Neural crest cell (in vitro differentiated cells): Measurements from ENCODE around the gene SLC6A20. TPM values are rescaled to one million over a fixed set of nuclear protein-coding genes. Genes with fewer than 3 reads are reported as not detected.

Experiments used
- DNase-seq: peaks from one replicate; pipeline ENCODE4 v3.0.0; 2021; ENCODE audit warnings: low read depth, mixed read lengths, low spot score
- H3K27ac Mint-ChIP-seq: one replicate; pipeline ENCODE4 v1.8.0; 2021; ENCODE audit warnings: mild to moderate bottlenecking, mixed read lengths; ENCODE audit not compliant: unreplicated experiment
- H3K27me3 Mint-ChIP-seq: 2 replicates; pipeline ENCODE4 v1.8.0; 2021; ENCODE audit warnings: low read depth, mild to moderate bottlenecking, mixed read lengths
- H3K36me3 Mint-ChIP-seq: 2 replicates; pipeline ENCODE4 v1.8.0; 2021; ENCODE audit warnings: low read depth, mild to moderate bottlenecking, mixed read lengths
- H3K4me1 Mint-ChIP-seq: 2 replicates; pipeline ENCODE4 v1.8.0; 2021; ENCODE audit warnings: mixed read lengths
- H3K4me3 Mint-ChIP-seq: one replicate; pipeline ENCODE4 v1.8.0; 2021; ENCODE audit warnings: mild to moderate bottlenecking, mixed read lengths
- H3K9me3 Mint-ChIP-seq: 2 replicates; pipeline ENCODE4 v1.8.0; 2021; ENCODE audit warnings: mixed read lengths
- total RNA-seq: library from RNA; stranded (reverse); gene quantifications from 2 replicates; pipeline ENCODE4 v1.2.1, GENCODE V29; 2021
- TF ChIP-seq, protein P1 (sequence below): fragments of 200-600 bp; sonication (generic); conservative IDR thresholded peaks from 2 replicates; pipeline ENCODE4 v1.5.0; 2021; ENCODE audit warnings: antibody characterized with exemption, mild to moderate bottlenecking

SLC6A20 gene
- total RNA-seq, 1 donor from 2014 or later, result not detected

DNA sequence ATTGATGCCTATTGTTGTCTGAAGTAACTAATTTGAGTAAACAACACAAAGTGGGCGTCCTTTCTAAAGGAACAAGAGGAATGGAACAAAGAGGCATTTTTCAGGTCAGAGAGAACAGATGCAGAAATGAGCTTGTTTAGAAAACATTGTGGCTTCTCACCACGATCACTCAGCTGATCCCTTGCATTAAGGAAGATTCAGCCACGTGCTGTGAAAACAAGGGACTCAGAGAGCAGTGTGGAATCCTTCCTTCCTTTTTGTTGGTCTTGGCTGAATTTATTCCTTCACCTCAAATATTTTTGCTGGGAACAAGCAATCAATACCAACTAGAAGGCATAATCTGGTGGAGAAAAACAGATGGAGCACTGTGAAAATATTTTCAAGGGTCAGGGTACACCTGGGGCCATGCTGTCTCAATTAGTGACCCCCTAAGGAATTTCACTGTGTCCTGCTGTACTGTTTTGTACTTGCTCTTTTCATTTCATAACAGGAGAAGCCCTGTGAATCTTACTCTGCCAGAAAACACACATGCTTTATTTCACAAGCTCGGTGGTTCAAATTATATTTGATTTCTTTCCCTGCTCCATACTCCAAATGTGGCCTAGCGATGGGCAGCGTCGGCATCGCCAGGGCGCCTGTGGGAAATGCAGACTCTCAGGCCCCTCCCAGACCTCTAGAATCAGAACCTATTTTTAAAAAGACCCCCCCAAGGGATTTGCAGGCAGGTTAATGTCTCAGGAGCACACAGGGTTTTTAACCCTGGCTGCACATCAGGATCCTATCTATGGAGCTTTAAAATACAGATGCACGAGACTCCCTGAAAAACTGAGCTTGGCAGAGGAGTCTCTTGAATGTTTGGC is 11.6 kb upstream of the SLC6A20 start:
- Mint-ChIP-seq H3K27me3 (no peaks in the 10 kb centered on the region), H3K4me3 (no peak overlapping the region), H3K27ac (no peak overlapping the region), H3K4me1 (no peaks in the 10 kb centered on the region), H3K36me3 (no peaks in the 10 kb centered on the region), H3K9me3 (peaks cover 4% of the 10 kb centered on the region)
- DNase-seq, result no peak
- TF ChIP-seq, protein P1, sequence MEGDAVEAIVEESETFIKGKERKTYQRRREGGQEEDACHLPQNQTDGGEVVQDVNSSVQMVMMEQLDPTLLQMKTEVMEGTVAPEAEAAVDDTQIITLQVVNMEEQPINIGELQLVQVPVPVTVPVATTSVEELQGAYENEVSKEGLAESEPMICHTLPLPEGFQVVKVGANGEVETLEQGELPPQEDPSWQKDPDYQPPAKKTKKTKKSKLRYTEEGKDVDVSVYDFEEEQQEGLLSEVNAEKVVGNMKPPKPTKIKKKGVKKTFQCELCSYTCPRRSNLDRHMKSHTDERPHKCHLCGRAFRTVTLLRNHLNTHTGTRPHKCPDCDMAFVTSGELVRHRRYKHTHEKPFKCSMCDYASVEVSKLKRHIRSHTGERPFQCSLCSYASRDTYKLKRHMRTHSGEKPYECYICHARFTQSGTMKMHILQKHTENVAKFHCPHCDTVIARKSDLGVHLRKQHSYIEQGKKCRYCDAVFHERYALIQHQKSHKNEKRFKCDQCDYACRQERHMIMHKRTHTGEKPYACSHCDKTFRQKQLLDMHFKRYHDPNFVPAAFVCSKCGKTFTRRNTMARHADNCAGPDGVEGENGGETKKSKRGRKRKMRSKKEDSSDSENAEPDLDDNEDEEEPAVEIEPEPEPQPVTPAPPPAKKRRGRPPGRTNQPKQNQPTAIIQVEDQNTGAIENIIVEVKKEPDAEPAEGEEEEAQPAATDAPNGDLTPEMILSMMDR, result no peak

DNA sequence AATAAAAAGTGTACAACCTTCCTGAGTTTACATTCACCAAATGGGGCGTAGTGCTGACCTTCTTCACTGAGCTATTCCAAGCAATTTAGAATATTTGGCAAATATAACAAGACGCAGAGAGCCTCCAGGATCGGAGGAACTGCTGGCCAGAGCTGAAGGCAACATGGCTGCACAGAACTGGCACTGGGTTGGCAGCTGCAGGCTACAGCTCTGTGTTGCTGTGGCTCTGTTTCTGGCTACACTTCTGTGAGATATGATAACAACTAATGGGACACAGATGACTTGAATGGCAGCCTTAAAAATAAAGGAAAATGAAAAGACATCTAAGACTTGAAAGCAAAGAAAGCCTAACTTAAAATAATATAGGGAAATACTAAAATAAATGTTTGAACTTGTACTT is 10.8 kb upstream of the SLC6A20 start:
- Mint-ChIP-seq H3K4me1 (no peaks in the 10 kb centered on the region), H3K4me3 (no peak overlapping the region), H3K9me3 (peaks cover 4% of the 10 kb centered on the region), H3K36me3 (no peaks in the 10 kb centered on the region), H3K27me3 (no peaks in the 10 kb centered on the region), H3K27ac (no peak overlapping the region)
- DNase-seq, result no peak
- TF ChIP-seq, protein P1, result no peak

DNA sequence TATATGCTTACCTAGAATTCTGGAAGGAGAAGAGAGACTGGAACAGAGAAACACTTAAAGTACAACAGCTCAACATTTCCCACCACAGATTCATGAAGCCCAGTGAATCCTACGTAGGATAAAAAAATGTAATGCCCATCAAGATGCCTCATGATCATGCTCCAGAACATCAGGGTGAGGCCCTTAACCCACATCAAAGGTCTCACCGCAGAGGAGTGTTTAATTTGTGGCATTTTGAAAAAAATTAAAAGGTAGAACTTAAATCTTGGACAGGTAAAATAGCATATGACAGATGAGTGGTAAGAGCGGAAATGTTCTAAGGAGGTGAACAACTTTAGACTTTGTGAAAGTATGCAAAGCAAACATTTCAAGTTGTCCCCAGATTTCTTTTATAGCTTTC is 9.7 kb upstream of the SLC6A20 start:
- DNase-seq, result no peak
- H3K36me3 Mint-ChIP-seq, result no peaks in the 10 kb centered on the region
- TF ChIP-seq, protein P1, result no peak
- no peak overlapping the region for H3K4me3 Mint-ChIP-seq
- no peak overlapping the region for H3K27ac Mint-ChIP-seq
- no peaks in the 10 kb centered on the region for H3K4me1 Mint-ChIP-seq
- peaks cover 4% of the 10 kb centered on the region for H3K9me3 Mint-ChIP-seq
- no peaks in the 10 kb centered on the region for H3K27me3 Mint-ChIP-seq

DNA sequence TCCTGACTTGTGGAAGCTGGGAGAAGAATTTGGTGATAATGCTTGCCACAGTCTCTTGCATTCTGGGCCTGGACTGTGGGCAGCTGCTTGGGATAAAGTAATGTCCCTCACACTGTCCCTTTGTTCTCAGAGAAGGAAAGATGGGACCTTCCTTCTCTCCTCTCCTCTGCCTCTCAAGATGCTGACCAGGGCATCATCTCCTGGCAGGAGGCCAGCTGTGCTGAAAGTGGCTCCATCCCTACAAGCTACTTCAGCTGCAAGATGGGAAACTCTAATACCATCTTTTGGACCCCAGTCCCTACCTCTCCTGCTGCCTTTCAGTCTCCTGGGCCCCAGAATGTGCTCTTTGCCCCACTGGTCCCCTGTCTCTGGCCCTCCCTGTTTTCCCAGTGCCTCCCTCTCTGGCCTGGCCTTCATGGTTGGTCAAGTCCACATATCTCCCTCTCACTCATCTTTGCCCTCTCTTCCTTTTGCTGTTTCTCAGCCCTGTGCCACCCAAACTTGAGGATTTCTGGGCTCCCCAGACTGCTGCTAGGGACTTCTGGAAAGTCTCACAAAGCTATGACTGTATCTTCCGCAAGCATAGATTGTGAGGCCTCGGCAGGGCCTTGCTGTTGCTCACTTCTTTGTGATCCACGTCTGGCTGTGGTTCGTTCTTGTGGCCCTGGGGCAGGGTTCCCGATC is 7.1 kb upstream of the SLC6A20 start:
- TF ChIP-seq, protein P1, result no peak
- no peak overlapping the region for H3K4me3 Mint-ChIP-seq
- DNase-seq, result no peak
- H3K36me3 Mint-ChIP-seq, result no peaks in the 10 kb centered on the region
- no peak overlapping the region for H3K27ac Mint-ChIP-seq
- H3K9me3 Mint-ChIP-seq, result peaks cover 4% of the 10 kb centered on the region
- H3K27me3 Mint-ChIP-seq, result peaks cover 13% of the 10 kb centered on the region
- H3K4me1 Mint-ChIP-seq, result no peaks in the 10 kb centered on the region

DNA sequence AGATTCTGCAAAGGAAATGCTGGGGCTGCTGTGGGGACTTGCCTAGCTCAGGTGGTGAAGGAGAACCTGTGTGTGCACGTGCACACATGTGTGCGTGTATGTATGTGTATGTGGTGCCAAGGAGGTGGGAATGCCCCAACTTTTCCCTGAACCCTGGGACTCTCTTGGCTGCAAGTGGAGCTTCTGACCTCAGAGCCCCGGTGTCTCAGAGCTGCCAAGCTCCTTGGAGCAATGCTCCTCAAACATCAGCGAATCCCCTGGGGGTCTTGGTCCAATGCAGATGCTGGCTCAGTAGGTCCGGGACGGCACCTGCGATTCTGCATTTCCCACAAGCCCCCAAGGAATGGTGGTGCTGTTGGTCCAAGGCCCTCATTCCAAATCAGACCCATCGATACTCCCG is 5.8 kb upstream of the SLC6A20 start:
- DNase-seq, result no peak
- peaks cover 4% of the 10 kb centered on the region for H3K9me3 Mint-ChIP-seq
- TF ChIP-seq, protein P1, result no peak
- peaks cover 26% of the 10 kb centered on the region for H3K27me3 Mint-ChIP-seq
- H3K36me3 Mint-ChIP-seq, result no peaks in the 10 kb centered on the region
- no peaks in the 10 kb centered on the region for H3K4me1 Mint-ChIP-seq
- no peak overlapping the region for H3K4me3 Mint-ChIP-seq
- H3K27ac Mint-ChIP-seq, result no peak overlapping the region
